NCI-H1436 treated with DMSO at 0.1 percent for 48 hours (cell line): ENCODE data around the gene TTC21A.
A peak's percentile ranks its signal among the peaks of the same experiment; 100 is the strongest.
"Not testable (repeated sequence)": the region's sequence is repeated elsewhere in the genome, so short reads cannot be mapped to it uniquely, and the experiment has no call there.

Experiments used
- DNase-seq: peaks from one replicate; lab custom pipeline; 2025; lab: John Stamatoyannopoulos, UW

The TTC21A gene, protein sequence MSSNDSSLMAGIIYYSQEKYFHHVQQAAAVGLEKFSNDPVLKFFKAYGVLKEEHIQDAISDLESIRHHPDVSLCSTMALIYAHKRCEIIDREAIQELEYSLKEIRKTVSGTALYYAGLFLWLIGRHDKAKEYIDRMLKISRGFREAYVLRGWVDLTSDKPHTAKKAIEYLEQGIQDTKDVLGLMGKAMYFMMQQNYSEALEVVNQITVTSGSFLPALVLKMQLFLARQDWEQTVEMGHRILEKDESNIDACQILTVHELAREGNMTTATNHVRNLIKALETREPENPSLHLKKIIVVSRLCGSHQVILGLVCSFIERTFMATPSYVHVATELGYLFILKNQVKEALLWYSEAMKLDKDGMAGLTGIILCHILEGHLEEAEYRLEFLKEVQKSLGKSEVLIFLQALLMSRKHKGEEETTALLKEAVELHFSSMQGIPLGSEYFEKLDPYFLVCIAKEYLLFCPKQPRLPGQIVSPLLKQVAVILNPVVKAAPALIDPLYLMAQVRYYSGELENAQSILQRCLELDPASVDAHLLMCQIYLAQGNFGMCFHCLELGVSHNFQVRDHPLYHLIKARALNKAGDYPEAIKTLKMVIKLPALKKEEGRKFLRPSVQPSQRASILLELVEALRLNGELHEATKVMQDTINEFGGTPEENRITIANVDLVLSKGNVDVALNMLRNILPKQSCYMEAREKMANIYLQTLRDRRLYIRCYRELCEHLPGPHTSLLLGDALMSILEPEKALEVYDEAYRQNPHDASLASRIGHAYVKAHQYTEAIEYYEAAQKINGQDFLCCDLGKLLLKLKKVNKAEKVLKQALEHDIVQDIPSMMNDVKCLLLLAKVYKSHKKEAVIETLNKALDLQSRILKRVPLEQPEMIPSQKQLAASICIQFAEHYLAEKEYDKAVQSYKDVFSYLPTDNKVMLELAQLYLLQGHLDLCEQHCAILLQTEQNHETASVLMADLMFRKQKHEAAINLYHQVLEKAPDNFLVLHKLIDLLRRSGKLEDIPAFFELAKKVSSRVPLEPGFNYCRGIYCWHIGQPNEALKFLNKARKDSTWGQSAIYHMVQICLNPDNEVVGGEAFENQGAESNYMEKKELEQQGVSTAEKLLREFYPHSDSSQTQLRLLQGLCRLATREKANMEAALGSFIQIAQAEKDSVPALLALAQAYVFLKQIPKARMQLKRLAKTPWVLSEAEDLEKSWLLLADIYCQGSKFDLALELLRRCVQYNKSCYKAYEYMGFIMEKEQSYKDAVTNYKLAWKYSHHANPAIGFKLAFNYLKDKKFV (N-terminal part only)

DNA sequence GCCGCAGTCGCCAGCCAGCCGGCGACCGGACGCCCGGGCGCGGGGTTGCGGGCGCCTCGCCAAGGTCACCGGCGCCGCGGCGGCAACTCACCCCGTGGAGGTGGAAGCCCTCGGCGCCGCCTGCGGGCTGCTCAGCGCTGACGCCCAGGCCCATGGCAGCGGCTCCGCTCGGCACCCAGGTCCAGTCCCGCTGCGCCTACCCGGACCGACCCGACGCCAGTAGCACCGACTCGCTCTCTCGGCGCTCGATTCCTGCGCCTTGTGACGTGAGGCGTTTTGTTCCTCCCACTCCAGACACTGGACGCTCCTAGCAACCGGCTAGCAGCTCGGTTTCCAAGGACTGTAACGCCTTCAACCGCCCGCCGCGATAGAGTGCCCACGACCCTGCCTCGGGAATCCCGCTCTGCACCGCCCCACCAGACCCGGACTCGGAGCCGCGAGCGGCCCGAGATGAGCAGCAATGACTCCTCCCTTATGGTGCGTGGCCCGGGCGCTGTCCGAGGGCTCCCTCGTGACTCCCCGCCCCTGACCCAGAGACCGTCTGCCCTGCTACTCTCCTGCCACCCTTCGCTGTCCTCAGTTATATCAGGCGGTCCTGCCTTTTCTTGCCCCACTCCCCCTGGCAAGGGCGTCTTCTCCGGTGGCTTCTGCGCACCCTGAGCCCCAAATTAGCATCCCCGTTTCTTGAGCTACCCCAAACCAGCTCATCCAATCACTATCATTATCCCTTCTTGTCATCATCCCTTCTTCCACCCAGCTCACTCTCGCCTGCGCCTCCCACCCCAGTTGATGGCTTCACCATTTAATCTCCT is at the start of gene TTC21A, which contains the start of gene GORASP1:
TTC21A (plus strand) TSS at position 293 of the 812 bp plus-strand sequence; CDS start at position 451, 158 bp downstream.
GORASP1 (minus strand) TSS at position 240 of the 812 bp plus-strand sequence; CDS start at position 154, 86 bp downstream.
- peak; percentile 6 for DNase-seq

DNA sequence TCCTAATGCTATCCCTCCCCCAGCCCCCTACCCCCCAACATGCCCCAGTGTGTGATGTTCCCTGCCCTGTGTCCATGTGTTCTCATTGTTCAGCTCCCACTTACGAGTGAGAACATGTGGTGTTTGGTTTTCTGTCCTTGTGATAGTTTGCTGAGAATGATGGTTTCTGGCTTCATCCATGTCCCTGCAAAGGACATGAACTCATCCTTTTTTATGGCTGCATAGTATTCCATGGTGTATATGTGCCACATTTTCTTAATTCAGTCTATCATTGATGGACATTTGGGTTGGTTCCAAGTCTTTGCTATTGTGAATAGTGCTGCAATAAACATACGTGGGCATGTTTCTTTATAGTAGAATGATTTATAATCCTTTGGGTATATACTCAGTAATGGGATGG is 46.3 kb upstream of the TTC21A start:
- DNase-seq = not testable (repeated sequence)

DNA sequence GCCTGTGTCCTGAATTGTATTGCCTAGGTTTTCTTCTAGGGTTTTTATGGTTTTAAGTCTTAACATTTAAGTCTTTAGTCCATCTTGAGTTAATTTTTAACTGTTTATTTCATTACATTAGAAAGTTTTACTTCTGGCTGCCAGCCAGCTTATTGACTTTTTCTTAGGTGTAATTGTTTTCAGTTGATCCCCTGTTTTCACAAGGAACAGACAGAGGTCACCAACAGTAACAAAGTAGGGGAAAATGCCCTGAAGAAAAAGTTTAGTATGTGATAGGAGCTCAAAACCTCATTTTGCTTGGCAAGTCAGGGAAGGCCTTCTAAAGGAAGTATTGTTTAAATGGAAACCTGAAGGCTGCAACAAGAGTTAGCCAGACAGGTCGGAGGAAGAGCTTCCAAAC is 45.3 kb upstream of the TTC21A start:
- no peak for DNase-seq

DNA sequence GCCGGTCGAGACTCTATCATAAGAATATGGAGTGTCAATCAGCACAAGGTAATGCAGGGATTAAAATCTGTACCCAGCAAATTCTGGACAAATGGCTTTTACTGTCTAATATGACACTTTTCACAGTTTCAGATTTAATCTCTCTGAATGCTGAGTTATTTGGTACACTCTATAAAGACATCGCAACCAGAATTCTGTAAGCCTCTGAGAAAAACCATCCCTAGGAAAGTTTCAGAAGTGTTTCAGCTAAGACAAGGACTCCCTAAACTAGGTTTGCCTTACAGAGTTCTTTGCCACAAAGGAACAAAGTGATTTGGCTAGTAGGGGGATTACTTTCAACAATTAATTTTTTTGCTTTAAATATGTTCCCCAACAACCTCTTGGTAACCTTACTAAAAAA is 44.3 kb upstream of the TTC21A start:
- no peak for DNase-seq

DNA sequence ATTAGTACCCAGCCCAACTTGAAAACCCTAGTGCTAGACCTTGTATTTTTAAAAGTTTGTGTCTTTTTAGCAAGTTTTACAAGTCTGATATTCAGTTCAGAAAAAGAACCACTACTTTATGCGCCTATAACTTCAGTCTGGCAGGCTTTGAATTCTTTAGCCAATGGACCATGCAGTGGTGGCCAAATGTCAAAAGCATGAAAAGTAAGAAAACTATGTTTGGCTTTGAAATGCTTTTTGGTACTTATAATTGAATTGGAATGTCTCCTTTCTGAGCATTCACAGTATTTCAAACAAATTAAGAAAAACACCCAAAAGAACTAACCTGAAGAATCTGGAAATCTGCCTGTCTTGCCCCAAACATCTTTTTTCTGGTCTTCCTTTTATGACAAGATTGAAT is 42.8 kb upstream of the TTC21A start:
- DNase-seq = no peak

DNA sequence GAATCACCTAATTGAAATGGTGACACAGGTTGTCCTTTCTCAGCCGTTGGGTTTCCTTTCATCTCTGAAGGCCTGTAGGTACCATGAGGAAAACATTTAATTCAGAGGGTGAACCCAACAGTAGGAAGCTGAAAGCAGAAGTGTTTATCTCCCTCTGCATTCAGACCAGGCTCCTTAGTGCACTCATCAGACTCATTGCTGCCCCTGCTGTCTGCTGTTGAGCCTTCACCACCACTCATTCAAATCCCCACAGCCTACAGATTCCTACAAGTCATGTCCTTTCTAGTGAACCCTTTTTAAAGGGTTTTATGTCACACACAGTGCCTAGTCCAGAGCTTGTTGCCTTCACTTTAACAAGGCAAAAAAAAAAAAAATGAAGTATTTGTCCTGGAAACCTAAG is 42.3 kb upstream of the TTC21A start:
- DNase-seq = no peak

DNA sequence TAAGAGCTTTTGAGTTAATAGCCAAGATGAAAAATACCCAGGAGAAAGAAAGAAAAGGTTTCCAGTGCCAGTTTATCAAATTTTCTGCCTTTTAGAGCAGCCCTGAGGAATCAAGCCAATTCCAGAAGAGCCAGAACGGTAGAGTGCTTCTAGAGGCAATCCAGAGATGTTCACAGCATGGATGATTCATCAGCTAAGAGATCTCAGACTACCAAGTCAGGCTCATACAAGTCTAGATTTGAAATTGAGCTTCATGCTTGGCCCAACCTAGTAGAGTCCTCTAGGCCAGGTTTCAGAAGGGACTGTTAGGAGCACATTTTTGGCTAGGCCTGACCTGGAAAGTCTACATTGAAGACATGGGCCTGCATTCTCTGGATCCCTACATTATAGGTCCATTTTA is 40.2 kb upstream of the TTC21A start:
- DNase-seq = no peak

DNA sequence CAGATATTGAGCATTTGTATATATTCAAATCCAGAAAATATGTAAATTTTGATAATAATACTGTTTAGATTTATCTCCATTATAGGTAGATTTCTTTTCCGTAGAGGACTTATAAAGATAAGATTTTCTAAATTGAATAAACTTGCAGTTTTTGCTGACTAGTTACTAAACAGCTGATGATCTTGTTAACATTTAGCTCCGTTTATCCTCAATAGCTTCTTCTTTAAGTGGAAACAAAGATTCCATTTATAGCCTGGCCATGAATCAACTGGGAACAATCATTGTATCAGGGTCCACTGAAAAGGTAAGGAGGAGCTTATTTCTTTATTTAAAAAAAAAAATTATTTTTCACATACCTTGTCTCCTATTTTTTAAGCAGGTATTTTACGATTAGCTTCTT is 38.9 kb upstream of the TTC21A start:
- DNase-seq = no peak

DNA sequence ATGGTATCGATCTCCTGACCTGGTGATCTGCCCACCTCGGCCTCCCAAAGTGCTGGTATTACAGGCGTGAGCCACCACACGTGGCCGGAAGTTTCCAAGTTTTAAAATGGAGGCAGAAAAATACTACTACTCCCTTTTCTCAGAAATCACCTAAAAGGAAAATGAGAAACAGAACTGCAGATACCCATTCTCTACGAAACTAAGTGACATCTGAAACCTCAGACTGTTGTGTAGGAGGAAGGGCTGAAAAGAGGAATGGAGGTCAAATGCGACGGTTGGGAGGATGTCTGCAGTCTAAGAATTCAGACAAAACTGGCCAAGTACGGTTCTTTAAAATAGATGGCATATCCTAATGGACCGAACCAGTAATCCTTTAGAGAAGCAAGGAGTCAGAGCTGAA is 31.6 kb upstream of the TTC21A start:
- DNase-seq = no peak

DNA sequence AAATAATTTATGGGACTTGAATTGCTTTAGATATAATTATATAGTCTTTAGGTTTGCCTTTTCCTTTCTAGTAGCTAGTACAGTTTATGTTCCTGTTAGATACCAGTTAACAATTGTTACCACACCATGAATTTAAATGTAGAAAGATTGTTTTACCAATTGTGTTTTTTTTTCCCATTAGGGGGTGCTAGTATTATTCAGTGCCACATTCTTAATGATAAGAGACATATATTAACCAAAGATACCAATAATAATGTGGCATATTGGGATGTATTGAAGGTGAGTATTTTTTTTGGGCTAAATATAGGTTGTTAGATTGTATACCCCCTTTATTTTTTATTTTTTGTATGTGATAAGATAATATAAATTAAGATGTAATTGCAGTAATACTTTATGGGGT is 27.9 kb upstream of the TTC21A start:
- DNase-seq = no peak

DNA sequence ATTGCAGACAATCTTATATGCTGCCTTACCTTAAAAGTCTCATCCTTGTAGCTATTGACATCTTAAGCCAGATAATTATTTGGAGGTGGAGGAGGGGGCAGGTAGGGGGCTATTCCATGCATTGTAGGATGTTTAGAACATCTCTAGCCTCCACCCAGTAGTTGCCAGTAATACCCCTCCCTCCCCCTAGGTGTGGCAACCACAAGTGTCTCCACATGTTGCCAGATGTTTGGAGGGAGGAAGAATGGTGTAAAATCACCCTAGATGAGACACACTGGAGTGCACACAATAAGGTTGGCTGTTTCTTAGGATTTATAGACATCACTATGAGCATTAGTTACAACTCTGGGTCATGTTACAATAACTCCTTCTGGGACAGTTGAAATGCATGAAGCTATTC is 27.5 kb upstream of the TTC21A start:
- no peak for DNase-seq

DNA sequence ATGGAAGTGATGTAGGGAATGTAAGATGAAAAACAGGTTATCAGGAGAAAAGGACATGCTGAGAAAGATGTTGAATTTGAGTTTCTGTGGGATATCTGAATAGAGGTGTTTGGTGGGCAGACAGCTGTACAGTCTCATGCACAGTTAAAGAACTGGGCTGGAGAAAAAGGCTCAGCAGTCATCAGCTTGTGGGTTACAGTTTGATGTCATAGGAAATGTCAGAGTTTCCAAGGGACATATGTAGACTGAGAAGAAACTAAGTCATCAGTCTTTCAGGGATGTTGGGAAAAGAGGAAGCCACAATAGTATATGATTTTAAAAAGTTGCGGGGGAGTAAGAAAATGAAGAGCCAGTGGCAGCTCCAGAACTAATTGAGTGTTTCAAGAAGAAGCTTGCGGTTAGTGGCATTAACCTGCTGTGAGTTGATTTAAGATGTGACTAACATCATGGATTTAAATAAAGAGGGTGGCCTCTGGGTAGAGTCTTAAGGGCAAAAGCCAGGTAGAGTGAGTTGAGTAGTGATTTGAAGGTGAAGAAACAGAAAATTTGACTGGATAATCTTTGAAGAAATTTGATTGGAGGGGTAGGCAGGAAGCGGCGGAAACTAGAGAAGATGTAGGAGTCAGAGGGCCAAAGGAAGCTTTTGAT is 24.7 kb upstream of the TTC21A start:
- DNase-seq = no peak

DNA sequence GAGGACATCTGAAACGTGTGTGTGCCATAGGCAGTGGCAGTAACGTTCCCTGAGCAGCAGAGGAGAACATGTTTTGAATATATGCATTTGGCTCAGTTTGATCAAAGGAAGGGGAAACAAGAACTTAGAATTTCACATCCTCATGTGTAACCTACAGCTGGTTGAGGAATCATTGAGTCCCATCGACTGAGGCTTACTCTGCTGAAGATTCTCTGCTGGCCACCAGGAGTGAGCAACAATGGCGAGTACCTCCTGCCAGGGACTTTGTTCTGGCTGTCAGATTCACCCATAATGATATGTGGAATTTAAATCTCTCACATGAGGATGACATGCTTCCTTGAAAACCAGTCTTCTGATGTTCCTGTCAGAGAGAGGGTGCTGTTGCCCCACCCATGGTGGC is 21.3 kb upstream of the TTC21A start:
- no peak for DNase-seq

DNA sequence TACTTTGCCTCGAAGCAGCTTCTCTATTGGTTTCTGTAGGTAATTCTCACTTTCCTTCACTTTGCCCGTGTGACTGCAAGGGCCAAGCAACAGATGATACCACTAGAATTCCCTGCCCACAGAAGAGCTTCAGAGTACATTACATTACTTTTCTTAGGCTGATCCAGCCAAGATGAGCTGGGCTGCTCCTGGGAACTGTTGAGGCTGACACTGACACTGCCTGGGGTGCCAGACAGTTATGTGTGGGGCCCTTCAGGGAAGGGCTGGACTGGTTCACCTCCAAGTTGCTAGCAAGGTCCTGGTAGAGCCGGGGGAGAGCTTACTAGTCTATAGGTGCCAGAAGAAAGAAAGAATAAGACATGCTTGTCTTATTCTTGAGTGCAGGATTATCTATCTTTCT is 19.0 kb upstream of the TTC21A start:
- no peak for DNase-seq

DNA sequence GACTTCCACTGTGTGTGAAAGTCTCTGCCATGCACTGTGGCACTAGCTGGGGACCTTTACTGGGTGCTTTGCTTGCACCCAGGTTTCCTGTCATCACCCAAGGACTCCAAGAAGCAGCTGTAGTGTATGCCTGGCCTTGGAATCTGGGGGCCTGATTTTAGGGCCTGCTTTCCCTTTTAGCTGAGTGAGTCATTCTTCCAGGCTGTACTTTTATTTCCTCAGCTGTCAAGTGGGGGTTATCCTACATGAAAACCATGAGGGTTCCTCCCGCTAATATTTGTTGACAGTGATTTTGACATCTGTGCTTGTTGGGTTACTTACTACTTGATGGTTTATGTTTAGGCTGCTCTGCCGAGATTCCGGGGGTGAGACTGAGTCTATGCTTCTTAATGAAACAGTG is 18.6 kb upstream of the TTC21A start:
- DNase-seq = no peak

DNA sequence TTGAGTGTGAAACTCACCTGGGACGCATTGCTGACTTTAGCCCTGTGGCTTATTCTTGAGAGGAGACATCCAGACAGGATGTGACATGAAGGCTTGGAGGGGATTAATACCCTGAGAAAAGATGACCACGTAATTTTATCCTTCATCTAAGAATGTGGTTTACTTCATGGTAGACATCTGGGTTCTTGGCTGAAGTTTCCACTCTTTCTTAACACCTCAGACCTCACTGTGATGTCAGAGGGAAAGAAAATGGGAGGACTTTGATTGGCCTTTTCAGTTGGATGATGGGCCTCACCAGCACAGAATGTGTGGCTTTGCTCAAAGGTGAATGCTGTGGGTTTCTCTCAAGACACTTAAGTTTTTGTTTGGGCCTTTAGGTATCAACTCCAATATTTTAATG is 16.6 kb upstream of the TTC21A start:
- no peak for DNase-seq

DNA sequence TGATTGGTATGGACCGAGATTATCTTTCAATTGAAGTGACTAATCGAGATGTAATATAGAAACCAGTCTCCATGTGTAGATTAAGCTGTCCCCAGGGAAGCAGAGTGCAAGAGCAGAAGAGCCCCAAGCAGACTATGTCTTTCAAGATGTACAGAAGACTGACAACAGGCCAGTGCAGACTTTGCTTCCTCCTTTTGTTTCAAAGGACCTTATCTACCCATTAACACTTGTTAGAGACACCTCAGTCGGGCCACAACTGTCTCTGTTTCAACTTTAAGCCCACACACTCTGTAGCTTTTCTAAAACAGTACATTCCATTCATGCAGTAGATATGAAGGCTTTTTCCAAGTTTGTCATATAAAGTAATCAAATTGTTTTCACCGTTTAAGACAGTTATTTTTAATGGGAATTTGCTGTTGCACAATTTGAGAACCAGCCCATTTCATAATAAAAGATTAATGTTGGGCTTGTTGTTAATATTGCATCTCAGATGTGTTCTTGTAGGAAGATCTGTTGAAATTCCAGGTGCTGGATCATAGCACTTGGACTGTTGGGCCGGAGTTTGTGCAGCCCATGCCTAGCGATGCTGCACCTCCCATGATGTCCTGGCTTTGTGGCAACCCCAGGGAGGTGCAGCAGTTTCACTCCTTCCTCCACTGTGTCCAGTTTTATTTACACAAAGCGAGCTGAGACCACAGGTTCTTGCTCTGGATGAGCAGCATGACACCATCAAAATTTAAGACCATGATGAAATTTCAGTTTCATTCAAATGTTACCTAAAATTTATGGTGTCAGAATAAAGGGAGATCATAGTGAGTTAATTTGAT is 12.4 kb upstream of the TTC21A start:
- DNase-seq = no peak

DNA sequence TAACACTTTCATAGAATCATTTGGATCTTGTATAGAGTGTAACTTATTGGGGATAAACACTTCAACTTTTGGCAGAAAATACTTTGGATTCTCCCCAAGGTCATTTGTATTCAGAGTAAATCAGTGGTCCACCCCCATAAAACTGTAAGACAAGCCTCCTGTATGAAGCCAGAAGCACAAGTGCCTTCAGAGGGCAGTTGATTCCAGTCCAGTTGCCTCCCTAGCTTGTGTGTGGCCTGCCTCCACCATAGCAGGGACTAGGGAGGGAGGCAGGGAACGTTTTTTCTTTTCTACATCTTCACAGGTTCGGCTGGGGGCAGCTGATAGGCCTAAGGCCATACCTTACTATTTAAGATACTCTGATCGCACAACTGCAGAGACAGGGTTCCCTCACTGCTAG is 11.7 kb upstream of the TTC21A start:
- DNase-seq = no peak

DNA sequence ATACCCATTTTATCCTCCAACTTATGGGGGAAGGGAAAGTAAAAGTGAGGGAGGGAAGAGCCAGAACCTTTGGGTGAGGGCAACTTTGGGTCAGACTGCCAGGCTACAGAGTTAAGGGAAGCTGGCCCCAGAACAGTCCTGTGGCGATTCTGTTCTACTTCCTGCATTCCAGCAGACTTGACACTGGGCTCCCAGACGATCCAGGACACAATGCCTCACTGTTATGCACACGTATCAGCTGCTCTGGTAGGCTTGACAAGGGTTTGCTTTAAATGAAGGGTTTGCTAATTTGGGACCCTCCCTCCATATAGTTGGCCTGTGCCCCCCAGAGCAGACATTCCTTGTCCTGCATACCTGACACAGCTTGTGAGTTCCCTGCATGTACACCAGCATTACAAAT is 10.7 kb upstream of the TTC21A start:
- no peak for DNase-seq
